Upper lobe of left lung (tissue), 6 donors: ENCODE data around the gene TCTN2. TPM values are rescaled to one million over a fixed set of nuclear protein-coding genes. Genes with fewer than 3 reads are reported as not detected.

Source experiments
- ATAC-seq, 2 donors: fragments of 200-7000 bp; cut with Tn5 transposase; one replicate each; pipeline ENCODE4 v1.9.1; 2022; ENCODE audit warnings: mild to moderate bottlenecking in 2 of 2, moderate library complexity in 2 of 2; ENCODE audit not compliant: low FRiP score in 2 of 2
- DNase-seq, 2 donors: peaks; one replicate each; pipeline ENCODE4 v3.0.0-alpha.2; 2019 to 2020
- H3K27ac ChIP-seq, 4 donors: fragments of 200-600 bp; sonication (generic); one replicate each; pipeline ENCODE4 v1.5.1; 2016 to 2019
- H3K27me3 ChIP-seq, 4 donors: fragments of 200-600 bp; sonication (generic); one replicate each; pipeline ENCODE4 v1.5.1; 2017 to 2019
- H3K36me3 ChIP-seq, 4 donors: fragments of 200-600 bp; sonication (generic); one replicate each; pipeline ENCODE4 v1.5.1; 2016 to 2019
- H3K4me1 ChIP-seq, 4 donors: fragments of 200-600 bp; sonication (generic); one replicate each; pipeline ENCODE4 v1.5.1; 2018 to 2019
- H3K4me3 ChIP-seq, 4 donors: fragments of 200-600 bp; sonication (generic); one replicate each; pipeline ENCODE4 v1.5.1; 2017 to 2019; ENCODE audit warnings: mild to moderate bottlenecking in 2 of 4, moderate library complexity in 1 of 4
- H3K9me3 ChIP-seq, 4 donors: fragments of 200-600 bp; sonication (generic); one replicate each; pipeline ENCODE4 v1.5.1; 2018 to 2019
- EP300 ChIP-seq, 4 donors: sonication (generic); formaldehyde crosslinking; IDR thresholded peaks; one replicate each; pipeline ENCODE4 v1.5.1; 2017; ENCODE audit warnings: antibody characterized with exemption in 4 of 4, control low read depth in 2 of 4
- POLR2A ChIP-seq, 4 donors: fragments of 450-650 bp; IDR thresholded peaks; one replicate each; pipeline ENCODE4 v1.5.1; 2016 to 2017; ENCODE audit warnings: antibody characterized with exemption in 4 of 4, mild to moderate bottlenecking in 2 of 4
- POLR2AphosphoS5 ChIP-seq, 2 donors: sonication (generic); formaldehyde crosslinking; IDR thresholded peaks; one replicate each; pipeline ENCODE4 v1.5.1; 2017; ENCODE audit warnings: antibody characterized with exemption in 2 of 2
- WGBS, 2 donors: methylation state at CpG; one replicate each; pipeline ENCODE4 v1.1.5; 2017 to 2018; 5-methylcytosine and 5-hydroxymethylcytosine counted together
- total RNA-seq, 6 donors: library from RNA; depleted of rRNA in 4 of 6; stranded (reverse); fragments of >200 nt in 4 of 6; gene quantifications; one replicate each; pipeline versions ENCODE4 v1.1.0 to v1.2.1, GENCODE V29; 2016 to 2021
- TF ChIP-seq, protein P1 (sequence below), 6 experiments: fragments of 450-650 bp in 4 of 6; fragments of 200-600 bp in 2 of 6; sonication (generic) in 2 of 6; IDR thresholded peaks; one replicate each; pipeline ENCODE4 v1.5.1; 2016 to 2019; ENCODE audit warnings: antibody characterized with exemption in 6 of 6
- donor health status: DM: no; HTN: no; CAD: no; lungs with moderate emphysema.
- donor health status: DM: no; HTN: yes; CAD: no; lungs with severe emphysema.

TCTN2 gene
- total RNA-seq, 6 donors from 2014 or later: 8.4 to 22.3 (median 14.8) TPM

DNA sequence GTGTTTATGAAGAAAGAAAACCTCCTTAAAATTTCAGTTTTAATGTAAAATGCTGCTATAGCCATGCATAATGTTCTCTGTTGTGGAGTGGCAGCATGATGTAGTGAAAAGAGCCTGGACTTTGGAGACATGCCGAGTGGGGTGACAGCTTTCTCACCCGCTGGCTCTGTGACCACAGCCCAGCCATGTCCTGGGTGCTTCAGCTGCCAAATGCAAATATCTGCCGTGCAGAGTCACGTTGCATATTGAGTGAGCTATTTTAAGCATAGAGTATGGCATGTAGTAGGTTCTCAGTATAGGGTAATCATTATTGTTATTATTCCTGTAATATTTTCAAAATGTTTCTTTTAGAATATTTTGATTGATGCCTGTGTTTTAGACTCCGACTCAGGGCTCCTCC is 15.5 kb upstream of the TCTN2 start:
- WGBS, 2 donors: 89 to 94% methylated on average over 5 of the region's 5 CpGs
- Histone ChIP-seq H3K36me3 (peaks cover 7 to 73% (median 38%) of the 10 kb centered on the region in 4 donors), H3K27ac (no peak overlapping the region), H3K27me3 (no peaks in the 10 kb centered on the region), H3K4me3 (no peak overlapping the region), H3K9me3 (no peaks in the 10 kb centered on the region), H3K4me1 (peaks cover 0 to 2% (median 0%) of the 10 kb centered on the region in 4 donors)
- ATAC-seq (no peak), DNase-seq (no peak)
- TF ChIP-seq, protein P1, sequence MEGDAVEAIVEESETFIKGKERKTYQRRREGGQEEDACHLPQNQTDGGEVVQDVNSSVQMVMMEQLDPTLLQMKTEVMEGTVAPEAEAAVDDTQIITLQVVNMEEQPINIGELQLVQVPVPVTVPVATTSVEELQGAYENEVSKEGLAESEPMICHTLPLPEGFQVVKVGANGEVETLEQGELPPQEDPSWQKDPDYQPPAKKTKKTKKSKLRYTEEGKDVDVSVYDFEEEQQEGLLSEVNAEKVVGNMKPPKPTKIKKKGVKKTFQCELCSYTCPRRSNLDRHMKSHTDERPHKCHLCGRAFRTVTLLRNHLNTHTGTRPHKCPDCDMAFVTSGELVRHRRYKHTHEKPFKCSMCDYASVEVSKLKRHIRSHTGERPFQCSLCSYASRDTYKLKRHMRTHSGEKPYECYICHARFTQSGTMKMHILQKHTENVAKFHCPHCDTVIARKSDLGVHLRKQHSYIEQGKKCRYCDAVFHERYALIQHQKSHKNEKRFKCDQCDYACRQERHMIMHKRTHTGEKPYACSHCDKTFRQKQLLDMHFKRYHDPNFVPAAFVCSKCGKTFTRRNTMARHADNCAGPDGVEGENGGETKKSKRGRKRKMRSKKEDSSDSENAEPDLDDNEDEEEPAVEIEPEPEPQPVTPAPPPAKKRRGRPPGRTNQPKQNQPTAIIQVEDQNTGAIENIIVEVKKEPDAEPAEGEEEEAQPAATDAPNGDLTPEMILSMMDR (IDR thresholded peaks at IDR 0.05): no peak
- TF ChIP-seq EP300 (IDR thresholded peaks at IDR 0.05): no peak
- TF ChIP-seq POLR2A (IDR thresholded peaks at IDR 0.05): no peak
- no peak for TF ChIP-seq POLR2AphosphoS5 (IDR thresholded peaks at IDR 0.05)

DNA sequence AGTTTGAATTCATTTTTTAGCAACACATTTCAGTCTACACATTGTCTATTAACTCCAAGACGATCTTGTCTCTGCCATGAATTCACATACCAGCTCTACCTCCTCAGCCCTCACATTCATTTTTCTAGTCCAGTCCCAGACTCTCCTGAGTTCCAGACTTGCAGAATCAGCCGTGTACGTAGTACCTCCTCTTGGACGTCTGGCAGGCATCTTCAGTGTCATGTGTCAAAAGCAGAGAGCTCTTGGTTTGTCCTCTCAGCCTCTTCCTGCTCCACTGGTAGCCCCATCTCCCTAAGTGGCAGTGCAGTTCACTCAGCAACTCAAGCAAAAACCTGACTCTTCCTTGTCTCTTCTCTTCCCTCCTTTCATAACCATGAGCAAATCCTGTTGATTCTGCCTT is 14.5 kb upstream of the TCTN2 start:
- peaks cover 7 to 63% (median 31%) of the 10 kb centered on the region in 4 donors for H3K36me3 ChIP-seq
- H3K4me1 ChIP-seq: peaks cover 0 to 2% (median 0%) of the 10 kb centered on the region in 4 donors
- WGBS, 2 donors: 85 to 93% methylated on average over 4 of the region's 4 CpGs
- no peaks in the 10 kb centered on the region for H3K27me3 ChIP-seq
- no peaks in the 10 kb centered on the region for H3K9me3 ChIP-seq
- H3K4me3 ChIP-seq: no peak overlapping the region
- no peak for DNase-seq
- no peak overlapping the region for H3K27ac ChIP-seq
- no peak for ATAC-seq
- TF ChIP-seq, protein P1 (IDR thresholded peaks at IDR 0.05): no peak
- TF ChIP-seq POLR2AphosphoS5 (IDR thresholded peaks at IDR 0.05): no peak
- no peak for TF ChIP-seq EP300 (IDR thresholded peaks at IDR 0.05)
- TF ChIP-seq POLR2A (IDR thresholded peaks at IDR 0.05): no peak

DNA sequence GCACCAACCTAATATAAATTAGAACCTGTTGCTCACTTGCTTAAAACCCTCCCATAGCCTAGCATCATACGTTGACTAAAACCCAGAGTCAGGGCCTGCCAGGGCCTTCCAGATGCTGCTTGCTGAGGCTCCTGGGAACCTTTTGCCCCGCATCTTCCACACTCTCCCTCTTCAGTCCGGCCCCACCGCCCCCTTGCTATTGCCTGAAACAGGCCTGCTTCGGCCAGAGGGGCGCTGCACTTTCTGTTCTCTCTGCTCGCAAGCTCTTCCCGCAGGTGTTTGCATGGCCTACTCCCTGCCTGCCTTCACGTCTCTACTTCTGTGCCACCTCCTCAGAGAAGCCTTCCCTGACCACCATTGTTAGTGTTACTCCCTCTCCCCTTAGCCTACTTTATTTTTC is 13.7 kb upstream of the TCTN2 start:
- ATAC-seq (no peak), DNase-seq (peak in 1 of 2 donors; percentile 34)
- H3K9me3 ChIP-seq: no peaks in the 10 kb centered on the region
- H3K36me3 ChIP-seq: peaks cover 7 to 55% (median 27%) of the 10 kb centered on the region in 4 donors
- H3K4me3 ChIP-seq: no peak overlapping the region
- H3K27me3 ChIP-seq: no peaks in the 10 kb centered on the region
- WGBS, 2 donors: 92 to 96% methylated on average over 9 of the region's 9 CpGs
- H3K27ac ChIP-seq: no peak overlapping the region
- H3K4me1 ChIP-seq: peaks cover 0 to 2% (median 0%) of the 10 kb centered on the region in 4 donors
- TF ChIP-seq POLR2A (IDR thresholded peaks at IDR 0.05) (no peak), EP300 (IDR thresholded peaks at IDR 0.05) (no peak), POLR2AphosphoS5 (IDR thresholded peaks at IDR 0.05) (no peak)
- TF ChIP-seq, protein P1 (IDR thresholded peaks at IDR 0.05): no peak

DNA sequence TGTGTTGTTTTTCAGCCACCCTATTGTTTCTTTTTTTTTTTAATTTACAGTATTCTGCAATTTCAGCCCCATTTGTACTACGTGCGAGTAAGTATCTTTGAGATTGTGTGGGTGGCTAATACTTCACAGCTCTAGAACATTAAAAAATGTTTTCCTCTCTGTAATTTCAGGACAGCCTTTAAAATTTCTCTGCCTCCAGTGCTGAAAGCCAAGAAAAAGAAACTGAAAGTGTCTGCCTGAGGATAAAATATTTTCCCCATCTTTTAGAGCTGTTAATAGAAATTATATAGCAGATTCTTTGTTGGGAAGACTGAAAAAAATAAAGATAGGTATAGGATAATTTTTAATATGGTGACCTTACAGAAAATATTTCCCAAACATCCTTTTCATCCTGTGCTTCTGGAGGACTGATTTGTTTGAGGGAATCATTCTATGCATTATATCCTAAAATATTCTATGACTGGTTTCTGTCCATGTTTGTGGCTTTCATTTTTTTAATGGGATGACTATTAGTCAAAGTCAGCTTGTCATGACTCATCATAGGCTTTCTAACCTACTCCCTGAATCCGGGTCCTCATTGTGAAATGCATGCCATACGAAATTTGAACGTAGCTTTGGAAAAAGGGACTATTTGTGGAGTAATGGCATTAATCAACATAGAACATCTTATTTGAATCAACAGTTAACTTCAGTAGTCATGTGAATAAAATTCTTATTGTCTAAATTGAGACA is 10.8 kb upstream of the TCTN2 start:
- Histone ChIP-seq H3K36me3 (peaks cover 0 to 41% (median 22%) of the 10 kb centered on the region in 4 donors), H3K27ac (peak overlapping the region in 2 of 4 donors; percentile 8 to 26), H3K27me3 (no peaks in the 10 kb centered on the region), H3K4me3 (no peak overlapping the region), H3K9me3 (no peaks in the 10 kb centered on the region), H3K4me1 (peaks cover 0 to 2% (median 0%) of the 10 kb centered on the region in 4 donors)
- WGBS, 2 donors: 84 to 87% methylated on average over 5 of the region's 5 CpGs
- DNase-seq (no peak), ATAC-seq (no peak)
- TF ChIP-seq POLR2AphosphoS5 (IDR thresholded peaks at IDR 0.05): no peak
- TF ChIP-seq EP300 (IDR thresholded peaks at IDR 0.05): peak in 1 of 4 donors; percentile 20

DNA sequence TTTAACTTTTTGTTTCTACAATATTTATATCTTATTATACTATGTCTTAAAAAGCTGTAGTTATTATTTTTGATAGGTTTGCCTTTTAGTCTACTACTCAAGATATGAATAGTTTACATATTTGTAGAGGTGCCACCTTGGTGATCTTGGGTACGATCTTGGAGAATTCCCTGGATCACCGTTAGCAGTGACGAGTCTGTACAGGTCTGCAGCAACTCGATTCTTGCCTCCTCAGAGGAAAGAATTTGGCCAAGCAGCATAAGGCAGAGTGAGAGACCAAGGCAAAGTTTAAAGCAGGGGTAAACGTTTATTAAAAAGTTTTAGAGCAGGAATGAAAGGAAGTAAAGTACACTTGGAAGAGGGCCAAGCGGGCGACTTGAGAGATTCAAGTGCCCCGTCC is 3.1 kb upstream of the TCTN2 start:
- TF ChIP-seq POLR2AphosphoS5 (IDR thresholded peaks at IDR 0.05) (no peak), POLR2A (IDR thresholded peaks at IDR 0.05) (no peak), EP300 (IDR thresholded peaks at IDR 0.05) (no peak)
- TF ChIP-seq, protein P1 (IDR thresholded peaks at IDR 0.05): no peak

More for the DNA sequence above, 3.1 kb upstream of the TCTN2 start:
- H3K27ac ChIP-seq: no peak overlapping the region
- H3K9me3 ChIP-seq: no peaks in the 10 kb centered on the region
- H3K4me3 ChIP-seq: peak overlapping the region in 1 of 4 donors; percentile 13
- DNase-seq: no peak
- H3K36me3 ChIP-seq: no peaks in the 10 kb centered on the region
- WGBS, 2 donors: 70 to 76% methylated on average over 8 of the region's 8 CpGs
- ATAC-seq: no peak
- no peaks in the 10 kb centered on the region for H3K27me3 ChIP-seq
- peaks cover 8 to 13% (median 10%) of the 10 kb centered on the region in 4 donors for H3K4me1 ChIP-seq
